MCF 10A (cell line): ENCODE measurements around the gene SLC49A4. TPM values are rescaled to one million over a fixed set of nuclear protein-coding genes. Genes with fewer than 3 reads are reported as not detected.

ENCODE experiments used
- BruUV-seq: library from RNA; stranded (reverse); fragments of 400-500 nt; replicated peaks from 2 replicates; lab custom pipeline; 2021; lab: Mats Ljungman, UMichigan
- CTCF ChIA-PET: fragments of 300-600 bp; sonication (Branson Sonifier 250); formaldehyde crosslinking; extraction: SDS; loops from one replicate; lab custom pipeline; 2021; ENCODE audit warnings: antibody characterized with exemption, inconsistent platforms; lab: Yijun Ruan, JAX
- POLR2A ChIA-PET: fragments of 300-600, 350-650 bp; sonication (Branson Sonifier 250); formaldehyde crosslinking; extraction: SDS; loops from one replicate; lab custom pipeline; 2020; ENCODE audit warnings: antibody characterized with exemption, inconsistent platforms; lab: Yijun Ruan, JAX
- DNase-seq: peaks from one replicate; pipeline ENCODE4 v3.0.0-alpha.2; 2018; ENCODE audit not compliant: unreplicated experiment
- H3K27ac Mint-ChIP-seq: one replicate; pipeline ENCODE4 v1.8.0; 2022; ENCODE audit warnings: mild to moderate bottlenecking, low read depth, mixed read lengths; ENCODE audit not compliant: unreplicated experiment
- H3K27me3 Mint-ChIP-seq: one replicate; pipeline ENCODE4 v1.8.0; 2022; ENCODE audit warnings: mixed read lengths; ENCODE audit not compliant: insufficient read depth, unreplicated experiment
- H3K36me3 Mint-ChIP-seq: one replicate; pipeline ENCODE4 v1.8.0; 2022; ENCODE audit warnings: mild to moderate bottlenecking, moderate library complexity, mixed read lengths; ENCODE audit not compliant: insufficient read depth, unreplicated experiment
- H3K4me1 Mint-ChIP-seq: one replicate; pipeline ENCODE4 v1.8.0; 2022; ENCODE audit warnings: mixed read lengths; ENCODE audit not compliant: insufficient read depth, unreplicated experiment
- H3K4me3 Mint-ChIP-seq: one replicate; pipeline ENCODE4 v1.8.0; 2022; ENCODE audit warnings: mild to moderate bottlenecking, moderate library complexity, mixed read lengths; ENCODE audit not compliant: unreplicated experiment
- H3K9me3 Mint-ChIP-seq: one replicate; pipeline ENCODE4 v1.8.0; 2022; ENCODE audit warnings: mixed read lengths; ENCODE audit not compliant: unreplicated experiment
- intact Hi-C: fragments of 100-400 bp; cut with micrococcal nuclease; formaldehyde crosslinking; loops from 2 replicates; pipeline ENCODE4 v1.14.1; 2022
- total RNA-seq: library from RNA; stranded (reverse); gene quantifications from 2 replicates; pipeline ENCODE4 v1.2.3, GENCODE V29; 2022
- TF ChIP-seq, protein P1 (sequence below): fragments of 200-600 bp; IDR thresholded peaks from one replicate; pipeline ENCODE4 v1.8.0; 2022; ENCODE audit warnings: antibody characterized with exemption, mild to moderate bottlenecking; ENCODE audit not compliant: unreplicated experiment

Gene SLC49A4
- total RNA-seq, 1 experiment from 2014 or later, result 11.4 TPM

DNA sequence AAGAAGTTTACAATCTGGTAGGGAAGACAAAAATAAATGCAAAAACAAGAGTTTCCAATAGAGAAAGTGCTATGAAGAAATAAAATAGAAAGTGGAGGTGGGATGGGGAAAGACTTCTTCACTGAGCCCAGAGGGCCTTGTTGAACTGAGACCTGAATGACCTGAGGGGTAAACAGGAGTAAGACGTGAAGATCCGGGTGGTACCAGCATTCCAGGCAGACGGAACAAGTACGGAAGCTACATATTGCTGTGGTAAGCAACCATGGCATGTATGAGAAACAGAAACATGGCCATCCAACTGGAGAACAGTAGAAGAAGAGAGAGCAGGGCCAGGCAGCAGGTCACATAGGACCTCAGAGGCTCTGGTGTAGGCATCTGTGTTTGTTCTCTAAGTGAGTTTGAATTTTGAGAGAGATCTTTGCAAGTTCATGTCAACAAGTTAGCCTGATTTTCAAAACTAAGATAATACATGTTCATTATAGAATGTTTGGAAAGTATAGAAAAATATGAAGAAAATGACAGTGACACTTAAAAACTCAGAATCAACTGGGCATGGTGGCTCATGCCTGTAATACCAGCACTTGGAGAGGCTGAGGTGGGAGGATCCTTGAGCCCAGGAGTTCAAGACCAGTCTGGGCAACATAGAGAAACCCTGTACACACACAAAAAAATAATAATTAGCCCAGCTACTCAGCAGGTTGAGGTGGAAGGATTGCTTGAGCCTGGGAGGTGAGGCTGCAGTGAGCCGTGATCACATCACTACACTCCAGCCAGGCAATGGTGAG is 64.3 kb downstream of the SLC49A4 start:
- Mint-ChIP-seq H3K27me3 (no peaks in the 10 kb centered on the region), H3K36me3 (peaks cover 19% of the 10 kb centered on the region), H3K4me1 (no peaks in the 10 kb centered on the region), H3K27ac (no peak overlapping the region), H3K9me3 (no peaks in the 10 kb centered on the region), H3K4me3 (no peak overlapping the region)
- ChIA-PET POLR2A (interaction anchor here (1.0 to 2.2 kb wide), 2 partner anchors 170 to 343 kb away, joined by 4 to 14 read pairs; partner anchors contain the start of gene SEC22A), CTCF (interaction anchor here (0.5 to 4.0 kb wide), 17 partner anchors 10 to 466 kb away, joined by 3 to 44 read pairs (median 4); partner anchors contain the start of gene SEMA5B)
- intact Hi-C loops, result loop anchor here (2.0 kb wide), 2 partner anchors 84 to 400 kb away; no protein-coding TSS in a partner anchor
- no TSS peak for BruUV-seq
- TF ChIP-seq, protein P1, sequence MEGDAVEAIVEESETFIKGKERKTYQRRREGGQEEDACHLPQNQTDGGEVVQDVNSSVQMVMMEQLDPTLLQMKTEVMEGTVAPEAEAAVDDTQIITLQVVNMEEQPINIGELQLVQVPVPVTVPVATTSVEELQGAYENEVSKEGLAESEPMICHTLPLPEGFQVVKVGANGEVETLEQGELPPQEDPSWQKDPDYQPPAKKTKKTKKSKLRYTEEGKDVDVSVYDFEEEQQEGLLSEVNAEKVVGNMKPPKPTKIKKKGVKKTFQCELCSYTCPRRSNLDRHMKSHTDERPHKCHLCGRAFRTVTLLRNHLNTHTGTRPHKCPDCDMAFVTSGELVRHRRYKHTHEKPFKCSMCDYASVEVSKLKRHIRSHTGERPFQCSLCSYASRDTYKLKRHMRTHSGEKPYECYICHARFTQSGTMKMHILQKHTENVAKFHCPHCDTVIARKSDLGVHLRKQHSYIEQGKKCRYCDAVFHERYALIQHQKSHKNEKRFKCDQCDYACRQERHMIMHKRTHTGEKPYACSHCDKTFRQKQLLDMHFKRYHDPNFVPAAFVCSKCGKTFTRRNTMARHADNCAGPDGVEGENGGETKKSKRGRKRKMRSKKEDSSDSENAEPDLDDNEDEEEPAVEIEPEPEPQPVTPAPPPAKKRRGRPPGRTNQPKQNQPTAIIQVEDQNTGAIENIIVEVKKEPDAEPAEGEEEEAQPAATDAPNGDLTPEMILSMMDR, result no peak
- DNase-seq, result no peak

DNA sequence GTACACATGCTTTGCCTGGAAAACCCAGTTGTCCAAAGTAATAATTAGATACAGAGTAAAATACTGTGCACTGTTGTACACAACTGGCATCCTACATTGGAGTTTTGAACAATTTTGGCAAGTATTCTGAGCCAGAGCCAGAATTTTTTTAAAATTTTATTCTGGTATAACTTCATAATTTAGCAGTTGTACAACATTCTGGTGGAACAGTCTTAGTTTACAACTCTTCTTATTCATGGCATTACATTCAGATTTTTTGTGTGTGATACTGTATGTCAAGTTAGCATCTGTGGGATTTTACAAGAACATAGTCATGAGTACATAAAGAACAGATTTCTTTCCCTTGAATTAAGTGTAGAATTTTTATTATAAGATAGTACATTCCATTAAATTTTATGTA is 67.5 kb downstream of the SLC49A4 start:
- Mint-ChIP-seq H3K4me1 (no peaks in the 10 kb centered on the region), H3K4me3 (no peak overlapping the region), H3K9me3 (no peaks in the 10 kb centered on the region), H3K27ac (no peak overlapping the region), H3K36me3 (peaks cover 28% of the 10 kb centered on the region), H3K27me3 (no peaks in the 10 kb centered on the region)
- TF ChIP-seq, protein P1, result no peak
- DNase-seq, result no peak
- BruUV-seq, result no TSS peak
- POLR2A ChIA-PET, result no interaction called here
- intact Hi-C loops, result no loop called here
- CTCF ChIA-PET, result interaction anchor here (0.6 kb wide), 1 partner anchor 138 kb away, joined by 3 read pairs; no protein-coding TSS in a partner anchor

DNA sequence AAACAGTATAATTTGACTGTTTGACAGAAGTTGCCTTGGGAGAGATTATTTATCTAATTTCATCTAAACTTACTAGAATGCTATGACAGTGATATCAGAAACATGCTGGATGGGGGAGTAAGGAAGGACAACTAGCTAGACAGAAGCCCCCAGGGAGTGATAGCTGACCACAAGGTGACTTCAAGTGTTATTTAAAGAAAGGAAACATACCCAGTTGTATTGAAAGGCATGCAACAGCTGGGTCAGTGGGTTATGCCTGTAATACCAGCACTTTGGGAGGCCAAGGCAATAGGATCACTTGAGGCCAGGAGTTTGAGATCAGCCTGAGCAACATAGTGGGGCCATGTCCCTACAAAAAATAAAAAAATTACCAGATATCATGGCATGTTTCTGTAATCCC is 69.6 kb downstream of the SLC49A4 start:
- POLR2A ChIA-PET, result no interaction called here
- H3K4me3 Mint-ChIP-seq, result no peak overlapping the region
- intact Hi-C loops, result no loop called here
- no peak for DNase-seq
- no TSS peak for BruUV-seq
- no peaks in the 10 kb centered on the region for H3K4me1 Mint-ChIP-seq
- H3K27ac Mint-ChIP-seq, result no peak overlapping the region
- CTCF ChIA-PET, result interaction anchor here (0.5 to 1.7 kb wide), 5 partner anchors 11 to 788 kb away, joined by 3 to 4 read pairs (median 3); partner anchors contain the start of gene SEMA5B
- H3K27me3 Mint-ChIP-seq, result no peaks in the 10 kb centered on the region
- peaks cover 19% of the 10 kb centered on the region for H3K36me3 Mint-ChIP-seq
- H3K9me3 Mint-ChIP-seq, result no peaks in the 10 kb centered on the region
- TF ChIP-seq, protein P1, result no peak

GRCh38 chr3:122868322-122868721 is 73.5 kb downstream of the SLC49A4 start:
- BruUV-seq, result no TSS peak
- TF ChIP-seq, protein P1, result no peak
- ChIA-PET CTCF (interaction anchor here (0.6 kb wide), 1 partner anchor 542 kb away, joined by 3 read pairs; no protein-coding TSS in a partner anchor), POLR2A (interaction anchor here (1.1 kb wide), 3 partner anchors 10 to 162 kb away, joined by 3 to 4 read pairs (median 3); no protein-coding TSS in a partner anchor)
- intact Hi-C loops, result no loop called here
- Mint-ChIP-seq H3K4me1 (no peaks in the 10 kb centered on the region), H3K4me3 (no peak overlapping the region), H3K27ac (no peak overlapping the region), H3K9me3 (no peaks in the 10 kb centered on the region), H3K36me3 (peaks cover 14% of the 10 kb centered on the region), H3K27me3 (no peaks in the 10 kb centered on the region)
- DNase-seq, result no peak
